ENCODE results near the gene FMO5.

The FMO5 gene

GRCh38 chr1:147185432-147185831, 39.7 kb downstream of the FMO5 start:
- DNase-seq (ENCODE audit: extremely low spot score) = no peak
- TF ChIP-seq BHLHE40 (IDR thresholded peaks at IDR 0.05; ENCODE audit: borderline replicate concordance) = no peak
- no peak for TF ChIP-seq L3MBTL2 (conservative IDR thresholded peaks at IDR 0.05)
- no peak for TF ChIP-seq ARNT (IDR thresholded peaks at IDR 0.05)
- no peak for TF ChIP-seq CTBP1 (IDR thresholded peaks at IDR 0.05; ENCODE audit: borderline replicate concordance)
- TF ChIP-seq FOXM1 (IDR thresholded peaks at IDR 0.05; ENCODE audit: borderline replicate concordance) = no peak
- no peak for TF ChIP-seq LEF1 (IDR thresholded peaks at IDR 0.05; ENCODE audit: borderline replicate concordance)
- no peak for TF ChIP-seq ZNF384 (IDR thresholded peaks at IDR 0.05)
- no peak for TF ChIP-seq FOXK2 (IDR thresholded peaks at IDR 0.05)
- TF ChIP-seq ELF4 (IDR thresholded peaks at IDR 0.05) = no peak
- no peak for TF ChIP-seq HDGF (IDR thresholded peaks at IDR 0.05; ENCODE audit: borderline replicate concordance)
- no peak for TF ChIP-seq SUZ12 (IDR thresholded peaks at IDR 0.05)
- TF ChIP-seq NFRKB (IDR thresholded peaks at IDR 0.05) = no peak
- no peak for TF ChIP-seq PKNOX1 (IDR thresholded peaks at IDR 0.05)
- TF ChIP-seq SP1 (IDR thresholded peaks at IDR 0.05) = no peak
- ChIA-PET POLR2A (no interaction called here), CTCF (no interaction called here)

- DNase-seq (ENCODE audit: extremely low spot score) = no peak
- ChIA-PET POLR2A (no interaction called here), CTCF (no interaction called here)
Measured at GRCh38 chr1:147177611-147178380, 47.3 kb downstream of the FMO5 start.

DNA sequence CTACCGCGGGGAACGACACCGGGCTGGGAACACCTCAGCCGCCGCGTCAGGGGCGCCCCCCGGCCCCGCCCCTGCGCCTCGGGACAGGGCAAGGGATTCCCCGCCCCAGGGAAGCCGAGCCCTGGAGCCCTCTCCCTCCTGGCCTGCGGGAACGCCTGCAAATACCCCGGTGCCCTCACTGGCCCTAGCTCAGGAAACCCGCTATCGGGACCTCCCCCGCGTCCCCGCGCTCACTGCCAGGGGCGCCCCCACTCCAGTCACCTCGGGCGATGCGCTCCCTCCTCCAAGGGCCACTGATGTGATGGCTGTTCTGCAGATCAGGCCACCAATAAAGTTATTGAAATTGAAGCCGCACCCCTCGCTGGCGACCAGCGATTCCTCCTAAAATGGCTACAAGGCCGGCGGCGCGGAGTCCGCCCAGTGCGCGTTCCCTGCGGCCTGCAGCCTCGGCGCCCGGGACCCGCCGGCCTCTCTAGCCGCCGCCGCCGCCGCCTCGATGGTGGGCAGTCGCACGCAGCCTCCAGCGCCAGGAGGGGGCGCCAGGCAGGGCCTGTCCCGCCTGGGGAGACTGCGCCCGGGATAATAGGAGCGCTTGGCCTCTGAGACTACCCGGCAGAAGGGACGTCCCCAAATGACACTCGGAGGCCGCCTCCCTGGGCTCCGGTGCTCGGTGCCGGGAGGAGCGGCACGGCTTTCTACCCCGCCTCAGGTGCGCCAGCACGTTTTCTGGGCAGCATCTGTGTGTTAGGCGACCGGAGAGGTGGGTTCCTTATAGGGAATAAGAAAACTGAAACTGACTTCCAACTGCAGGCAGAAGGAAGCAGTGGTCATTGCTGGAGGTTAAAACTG, 52.7 kb downstream of the FMO5 start, which contains the start of gene PRKAB2:
Gene PRKAB2, minus strand, starts transcription at position 303 of the 849 bp plus-strand sequence. CDS start 326 bp downstream, outside the sequence.
- POLR2A ChIA-PET = interaction anchor here (0.9 to 2.3 kb wide), 6 partner anchors 10 to 498 kb away, joined by 3 to 27 read pairs (median 4); partner anchors contain the start of genes ACP6 and CHD1L
- DNase-seq (ENCODE audit: extremely low spot score) = peak; percentile 96
- TF ChIP-seq LEF1 (IDR thresholded peaks at IDR 0.05; ENCODE audit: borderline replicate concordance) = 0 out of 2 replicates have a peak, but pooled peaks have one; percentile 14
- TF ChIP-seq NFRKB (IDR thresholded peaks at IDR 0.05) = peak; percentile 36; the same call in 1 of the 2 replicates
- TF ChIP-seq ARNT (IDR thresholded peaks at IDR 0.05) = peak; percentile 76; the same call in 1 of the 2 replicates
- TF ChIP-seq CTBP1 (IDR thresholded peaks at IDR 0.05; ENCODE audit: borderline replicate concordance) = peak; percentile 62
- no peak for TF ChIP-seq ZNF384 (IDR thresholded peaks at IDR 0.05)
- CTCF ChIA-PET = interaction anchor here (0.6 to 1.0 kb wide), 3 partner anchors 17 to 384 kb away, joined by 3 to 4 read pairs (median 3); partner anchors contain the start of gene CHD1L

More at GRCh38 chr1:147177611-147178380, 47.3 kb downstream of the FMO5 start:
- no peak for TF ChIP-seq L3MBTL2 (conservative IDR thresholded peaks at IDR 0.05)
- no peak for TF ChIP-seq ZNF384 (IDR thresholded peaks at IDR 0.05)
- no peak for TF ChIP-seq ARNT (IDR thresholded peaks at IDR 0.05)
- TF ChIP-seq FOXK2 (IDR thresholded peaks at IDR 0.05) = no peak
- TF ChIP-seq BHLHE40 (IDR thresholded peaks at IDR 0.05; ENCODE audit: borderline replicate concordance) = no peak
- no peak for TF ChIP-seq FOXA1 (IDR thresholded peaks at IDR 0.05)
- TF ChIP-seq TARDBP (IDR thresholded peaks at IDR 0.05) = no peak
- no peak for TF ChIP-seq HDGF (IDR thresholded peaks at IDR 0.05; ENCODE audit: borderline replicate concordance)
- TF ChIP-seq SP1 (IDR thresholded peaks at IDR 0.05) = no peak
- no peak for TF ChIP-seq FOXM1 (IDR thresholded peaks at IDR 0.05; ENCODE audit: borderline replicate concordance)
- no peak for TF ChIP-seq LEF1 (IDR thresholded peaks at IDR 0.05; ENCODE audit: borderline replicate concordance)
- TF ChIP-seq NFRKB (IDR thresholded peaks at IDR 0.05) = no peak
- no peak for TF ChIP-seq SUZ12 (IDR thresholded peaks at IDR 0.05)
- no peak for TF ChIP-seq PKNOX1 (IDR thresholded peaks at IDR 0.05)
- TF ChIP-seq ELF4 (IDR thresholded peaks at IDR 0.05) = no peak
- no peak for TF ChIP-seq CTBP1 (IDR thresholded peaks at IDR 0.05; ENCODE audit: borderline replicate concordance)

- peak; percentile 26 for DNase-seq (ENCODE audit: extremely low spot score)
- ChIA-PET CTCF (interaction anchor here (0.6 to 1.0 kb wide), 3 partner anchors 17 to 385 kb away, joined by 3 to 5 read pairs (median 4); no protein-coding TSS in a partner anchor), POLR2A (interaction anchor here (0.7 to 2.3 kb wide), 4 partner anchors 10 to 87 kb away, joined by 3 to 27 read pairs (median 4); partner anchors contain the start of gene CHD1L)
- TF ChIP-seq L3MBTL2 (conservative IDR thresholded peaks at IDR 0.05) (0 out of 2 replicates have a peak, but pooled peaks have one; percentile 28), ARNT (IDR thresholded peaks at IDR 0.05) (no peak)
Measured at GRCh38 chr1:147171399-147172167, 53.6 kb downstream of the FMO5 start.

GRCh38 chr1:147169840-147170674, 55.1 kb downstream of the FMO5 start:
- TF ChIP-seq CTBP1 (IDR thresholded peaks at IDR 0.05; ENCODE audit: borderline replicate concordance) = no peak
- no peak for TF ChIP-seq NFRKB (IDR thresholded peaks at IDR 0.05)
- TF ChIP-seq FOXK2 (IDR thresholded peaks at IDR 0.05) = no peak
- TF ChIP-seq FOXA1 (IDR thresholded peaks at IDR 0.05) = no peak
- no peak for TF ChIP-seq HDGF (IDR thresholded peaks at IDR 0.05; ENCODE audit: borderline replicate concordance)
- no peak for TF ChIP-seq FOXM1 (IDR thresholded peaks at IDR 0.05; ENCODE audit: borderline replicate concordance)
- TF ChIP-seq ARNT (IDR thresholded peaks at IDR 0.05) = no peak
- no peak for TF ChIP-seq PKNOX1 (IDR thresholded peaks at IDR 0.05)
- TF ChIP-seq ELF4 (IDR thresholded peaks at IDR 0.05) = no peak
- no peak for TF ChIP-seq ZNF384 (IDR thresholded peaks at IDR 0.05)
- no peak for TF ChIP-seq SP1 (IDR thresholded peaks at IDR 0.05)
- no peak for TF ChIP-seq L3MBTL2 (conservative IDR thresholded peaks at IDR 0.05)
- TF ChIP-seq TARDBP (IDR thresholded peaks at IDR 0.05) = no peak
- TF ChIP-seq BHLHE40 (IDR thresholded peaks at IDR 0.05; ENCODE audit: borderline replicate concordance) = no peak
- TF ChIP-seq SUZ12 (IDR thresholded peaks at IDR 0.05) = no peak
- no peak for TF ChIP-seq LEF1 (IDR thresholded peaks at IDR 0.05; ENCODE audit: borderline replicate concordance)
- POLR2A ChIA-PET = interaction anchor here (0.7 to 1.0 kb wide), 3 partner anchors 9 to 86 kb away, joined by 3 to 4 read pairs (median 4); no protein-coding TSS in a partner anchor
- CTCF ChIA-PET = interaction anchor here (1.0 kb wide), 1 partner anchor 72 kb away, joined by 5 read pairs; no protein-coding TSS in a partner anchor

More at GRCh38 chr1:147169840-147170674, 55.1 kb downstream of the FMO5 start:
- no peak for DNase-seq (ENCODE audit: extremely low spot score)

Measured in HEK293T (cell line).